H1 (cell line): Measurements from ENCODE around the gene PLA2G4D. TPM values are rescaled to one million over a fixed set of nuclear protein-coding genes. Genes with fewer than 3 reads are reported as not detected.
A peak's percentile ranks its signal among the peaks of the same experiment; 100 is the strongest.

Source experiments
- CTCF ChIA-PET: fragments of 300-600 bp; sonication (Branson Sonifier 250); formaldehyde crosslinking; loops from one replicate; lab custom pipeline; 2021; ENCODE audit not compliant: partially characterized antibody; lab: Charles Lee
- POLR2A ChIA-PET: fragments of 300-600 bp; sonication (Branson Sonifier 250); formaldehyde crosslinking; loops from one replicate; lab custom pipeline; 2021; ENCODE audit warnings: inconsistent platforms; ENCODE audit not compliant: partially characterized antibody; lab: Charles Lee
- DNase-seq, 2 experiments: peaks; one replicate each; pipeline versions ENCODE4 v3.0.0 to v3.0.0-alpha.2; 2010 to 2022; ENCODE audit warnings: low spot score in 2 of 2, low read depth in 1 of 2, mixed read lengths in 1 of 2
- FAIRE-seq: peaks from 2 replicates; lab custom pipeline; 2011; peaks lifted over from hg19 to GRCh38; lab: Jason Lieb, UNC
- H2AFZ ChIP-seq: 2 replicates; pipeline ENCODE4 v1.8.1; 2012; ENCODE audit warnings: low read length, inconsistent platforms
- H2AK5ac ChIP-seq: 2 replicates; pipeline ENCODE4 v1.6.1; 2013; ENCODE audit warnings: low read depth, low read length
- H2BK120ac ChIP-seq: replicated peaks from 2 replicates; pipeline ENCODE3; 2013; ENCODE audit warnings: low read depth, low read length, inconsistent platforms
- H2BK12ac ChIP-seq: 2 replicates; pipeline ENCODE4 v1.6.1; 2013; ENCODE audit warnings: low read depth, low read length
- H2BK15ac ChIP-seq: 2 replicates; pipeline ENCODE4 v1.6.1; 2013; ENCODE audit warnings: low read length
- H2BK20ac ChIP-seq: 2 replicates; pipeline ENCODE4 v1.6.1; 2013; ENCODE audit warnings: low read length
- H2BK5ac ChIP-seq: 2 replicates; pipeline ENCODE4 v1.6.1; 2013; ENCODE audit warnings: low read depth, low read length
- H3K14ac ChIP-seq: 2 replicates; pipeline ENCODE4 v1.6.1; 2013; ENCODE audit warnings: inconsistent platforms; ENCODE audit not compliant: insufficient read length
- H3K18ac ChIP-seq: 2 replicates; pipeline ENCODE4 v1.6.1; 2013; ENCODE audit warnings: low read length; ENCODE audit errors: extremely low read depth
- H3K23ac ChIP-seq: 2 replicates; pipeline ENCODE4 v1.6.1; 2013; ENCODE audit warnings: inconsistent platforms; ENCODE audit not compliant: insufficient read length
- H3K23me2 ChIP-seq: 2 replicates; pipeline ENCODE4 v1.6.1; 2013; ENCODE audit warnings: low read depth, low read length
- H3K27ac ChIP-seq: 2 replicates; pipeline ENCODE4 v1.6.1; 2011; ENCODE audit warnings: low read depth, low read length, inconsistent platforms
- H3K27me3 ChIP-seq, 4 experiments: replicated peaks in 1 of 4; 1 replicate in 1 of 4; 2 replicates in 3 of 4; pipeline versions ENCODE4 v1.6.1 to v1.8.1; 2011 to 2013; ENCODE audit warnings: low read length in 3 of 4, mild to moderate bottlenecking in 3 of 4, inconsistent platforms in 2 of 4, mixed read lengths in 2 of 4, moderate library complexity in 1 of 4; ENCODE audit not compliant: control insufficient read depth in 3 of 4, insufficient read depth in 3 of 4; ENCODE audit errors: extremely low read depth in 1 of 4
- H3K36me3 ChIP-seq, 4 experiments: 2 replicates each; pipeline versions ENCODE4 v1.6.1 to v1.8.1; 2011 to 2013; ENCODE audit warnings: mild to moderate bottlenecking in 4 of 4, low read length in 3 of 4, moderate library complexity in 2 of 4, control low read depth in 1 of 4, inconsistent platforms in 1 of 4; ENCODE audit not compliant: insufficient read depth in 4 of 4, control insufficient read depth in 2 of 4
- H3K4ac ChIP-seq: replicated peaks from 2 replicates; pipeline ENCODE3; 2013; ENCODE audit warnings: low read length, low read depth, mixed read lengths, inconsistent platforms; ENCODE audit not compliant: insufficient read length
- H3K4me1 ChIP-seq, 4 experiments: replicated peaks in 1 of 4; 1 replicate in 1 of 4; 2 replicates in 3 of 4; pipeline versions ENCODE4 v1.6.1 to v1.8.1; 2011 to 2013; ENCODE audit warnings: low read length in 3 of 4, inconsistent platforms in 2 of 4, mixed read lengths in 1 of 4; ENCODE audit not compliant: insufficient read depth in 4 of 4, control insufficient read depth in 3 of 4
- H3K4me2 ChIP-seq, 2 experiments: 2 replicates each; pipeline versions ENCODE4 v1.6.1 to v1.8.1; 2011 to 2013; ENCODE audit warnings: low read depth in 2 of 2, low read length in 2 of 2, control low read depth in 1 of 2, inconsistent platforms in 1 of 2, mild to moderate bottlenecking in 1 of 2; ENCODE audit not compliant: insufficient read depth in 1 of 2
- H3K4me3 ChIP-seq, 4 experiments: fragments of 200-600, 300-600 bp in 1 of 4; sonication (generic), shearing (Covaris generic), sonication (Bioruptor Twin) in 1 of 4; 2 replicates each; pipeline versions ENCODE4 v1.5.1 to v1.8.1; 2011 to 2016; ENCODE audit warnings: low read length in 4 of 4, low read depth in 3 of 4, control low read depth in 2 of 4, inconsistent platforms in 2 of 4, mild to moderate bottlenecking in 2 of 4, mixed read lengths in 1 of 4, moderate library complexity in 1 of 4; ENCODE audit not compliant: insufficient read depth in 2 of 4; ENCODE audit errors: extremely low read depth in 1 of 4
- H3K56ac ChIP-seq: replicated peaks from 2 replicates; pipeline ENCODE3; 2013; ENCODE audit warnings: low read depth, mild to moderate bottlenecking, mixed read lengths, low read length, inconsistent platforms; ENCODE audit not compliant: insufficient read length
- H3K79me1 ChIP-seq: 2 replicates; pipeline ENCODE4 v1.6.1; 2013; ENCODE audit warnings: low read depth, low read length, control low read depth
- H3K79me2 ChIP-seq, 2 experiments: 2 replicates each; pipeline versions ENCODE4 v1.6.1 to v1.8.1; 2012 to 2013; ENCODE audit warnings: low read length in 2 of 2, mild to moderate bottlenecking in 2 of 2, inconsistent platforms in 1 of 2; ENCODE audit not compliant: insufficient read depth in 2 of 2, control insufficient read depth in 1 of 2
- H3K9ac ChIP-seq, 4 experiments: replicated peaks in 1 of 4; 1 replicate in 1 of 4; 2 replicates in 3 of 4; pipeline versions ENCODE4 v1.6.1 to v1.8.1; 2011 to 2013; ENCODE audit warnings: low read depth in 3 of 4, low read length in 3 of 4, control low read depth in 2 of 4, mild to moderate bottlenecking in 2 of 4, moderate library complexity in 2 of 4, inconsistent platforms in 1 of 4; ENCODE audit errors: extremely low read depth in 1 of 4
- H3K9me3 ChIP-seq, 2 experiments: 2 replicates each; pipeline versions ENCODE4 v1.6.1 to v1.8.1; 2012 to 2013; ENCODE audit warnings: mild to moderate bottlenecking in 2 of 2, moderate library complexity in 2 of 2, control low read depth in 1 of 2, inconsistent platforms in 1 of 2, low read depth in 1 of 2, low read length in 1 of 2, mixed read lengths in 1 of 2; ENCODE audit not compliant: insufficient read depth in 2 of 2
- H4K20me1 ChIP-seq, 2 experiments: replicated peaks in 1 of 2; 2 replicates each; pipeline versions ENCODE3 to v1.8.1; 2011 to 2013; ENCODE audit warnings: inconsistent platforms in 2 of 2, low read length in 2 of 2, mild to moderate bottlenecking in 1 of 2; ENCODE audit not compliant: insufficient read depth in 2 of 2, control insufficient read depth in 1 of 2
- H4K5ac ChIP-seq: 2 replicates; pipeline ENCODE4 v1.6.1; 2013; ENCODE audit warnings: low read length, low read depth, mixed read lengths, inconsistent platforms; ENCODE audit not compliant: insufficient read length
- H4K8ac ChIP-seq: 2 replicates; pipeline ENCODE4 v1.8.0; 2013; ENCODE audit warnings: mild to moderate bottlenecking, moderate library complexity, low read length, inconsistent platforms; ENCODE audit not compliant: insufficient read depth; ENCODE audit errors: extremely low read depth
- H4K91ac ChIP-seq: replicated peaks from 2 replicates; pipeline ENCODE3; 2013; ENCODE audit warnings: low read length, mixed read lengths, inconsistent platforms; ENCODE audit not compliant: insufficient read length
- HDAC2 ChIP-seq, 2 experiments: fragments of 300-600 bp in 1 of 2; sonication (generic) in 1 of 2; IDR thresholded peaks; 2 replicates each; pipeline ENCODE4 v1.6.1; 2011 to 2012; ENCODE audit warnings: low read depth in 2 of 2, low read length in 2 of 2, mild to moderate bottlenecking in 2 of 2, moderate library complexity in 2 of 2, borderline replicate concordance in 1 of 2, inconsistent platforms in 1 of 2
- KDM4A ChIP-seq: IDR thresholded peaks from one replicate; pipeline ENCODE4 v1.7.1; 2012; ENCODE audit warnings: low read depth, mild to moderate bottlenecking, moderate library complexity, low read length, inconsistent platforms; ENCODE audit not compliant: severe bottlenecking
- POLR2A ChIP-seq, 2 experiments: IDR thresholded peaks; 1 replicate in 1 of 2; 2 replicates in 1 of 2; pipeline ENCODE4 v1.6.1; 2011; ENCODE audit warnings: low read depth in 2 of 2, low read length in 2 of 2, mild to moderate bottlenecking in 2 of 2; ENCODE audit errors: control extremely low read depth in 1 of 2
- POU5F1 ChIP-seq: IDR thresholded peaks from 2 replicates; pipeline ENCODE4 v1.6.1; 2011; ENCODE audit warnings: low read depth, mild to moderate bottlenecking, low read length, moderate library complexity
- RBBP5 ChIP-seq: IDR thresholded peaks from 2 replicates; pipeline ENCODE4 v1.7.1; 2012; ENCODE audit warnings: low read depth, mild to moderate bottlenecking, inconsistent platforms, low read length, moderate library complexity, borderline replicate concordance
- SAP30 ChIP-seq: fragments of 300-600 bp; sonication (generic); IDR thresholded peaks from 2 replicates; pipeline ENCODE4 v1.7.1; 2012; ENCODE audit warnings: low read length, moderate library complexity, mild to moderate bottlenecking, inconsistent platforms; ENCODE audit not compliant: insufficient read depth, insufficient replicate concordance
- SP1 ChIP-seq: IDR thresholded peaks from 2 replicates; pipeline ENCODE4 v1.6.1; 2011; ENCODE audit warnings: low read depth, low read length
- TEAD4 ChIP-seq: IDR thresholded peaks from 2 replicates; pipeline ENCODE4 v1.6.1; 2012; ENCODE audit warnings: low read depth, low read length, inconsistent platforms, mixed read lengths
- WGBS, 2 experiments: shearing (Covaris generic) in 1 of 2; methylation state at CpG; one replicate each; pipeline versions ENCODE4 v1.1.6 to v1.1.7; 2013 to 2015; ENCODE audit warnings: low lambda C conversion rate in 2 of 2, mixed read lengths in 2 of 2, inconsistent platforms in 1 of 2, low coverage in 1 of 2, missing lambda C conversion rate in 1 of 2; ENCODE audit not compliant: insufficient replicate concordance in 2 of 2, insufficient coverage in 1 of 2, insufficient read length in 1 of 2; ENCODE audit errors: extremely low coverage in 1 of 2, missing lambda C conversion rate in 1 of 2; 5-methylcytosine and 5-hydroxymethylcytosine counted together
- polyA plus RNA-seq, 7 experiments: library from polyadenylated mRNA; depleted of rRNA in 3 of 7; stranded (reverse) in 5 of 7; unstranded in 2 of 7; fragments of >200 nt in 5 of 7; fragments of 200-250 nt in 2 of 7; gene quantifications; 1 replicate in 5 of 7; 2 replicates in 1 of 7; 4 replicates in 1 of 7; pipeline versions ENCODE4 v1.2.1 to v1.2.3, GENCODE V29; 2011 to 2013; ENCODE audit warnings: missing spikeins in 2 of 7, mixed read lengths in 2 of 7
- total RNA-seq: library from RNA; stranded (reverse); fragmentation: NEBNext Ultra II Directional; extraction: Animal tissue kit (Norgen Biotek cat#: 25700); gene quantifications from 2 replicates; pipeline ENCODE4 v1.2.1, GENCODE V29; 2021

Gene PLA2G4D
- total and polyA plus RNA-seq, 2 of the 8 experiments (the other 6 are each of a cell fraction or from before 2014, with no cell fraction given), result 0.07 to 0.18 TPM

- Histone ChIP-seq H3K4me3 (no peak overlapping the region), H3K14ac (no peak overlapping the region), H3K9me3 (peaks cover 0 to 8% of the 10 kb centered on the region in 2 experiments; a peak in 1 of 4 replicates), H3K4ac (peak overlapping the region; percentile 44), H3K79me1 (no peaks in the 10 kb centered on the region), H2BK120ac (peak overlapping the region; percentile 76)
- POLR2A ChIA-PET, result no interaction called here
- DNase-seq, result no peak
- TF ChIP-seq HDAC2 (IDR thresholded peaks at IDR 0.05; ENCODE audit: borderline replicate concordance in 1 of 2, low read depth in 2 of 2, low read length in 2 of 2) (no peak), TEAD4 (no peak), POU5F1 (no peak), POLR2A (IDR thresholded peaks at IDR 0.05; ENCODE audit: control extremely low read depth in 1 of 2, low read depth in 2 of 2, low read length in 2 of 2) (no peak), KDM4A (no peak), RBBP5 (no peak), SAP30 (no peak), SP1 (no peak)
- TF ChIP-seq, all 59 proteins: peak for 0
- Histone ChIP-seq H3K79me2 (no peaks in the 10 kb centered on the region), H2BK5ac (peak overlapping the region; percentile 96; the same call in 1 of the 2 replicates), H3K9ac (no peak overlapping the region), H3K4me2 (peak overlapping the region in 1 of 2 experiments; percentile 22; a peak in 2 of 4 replicates), H4K20me1 (no peaks in the 10 kb centered on the region), H2BK12ac (peak overlapping the region; percentile 5; the same call in 1 of the 2 replicates), H4K8ac (0 out of 2 replicates have a peak overlapping the region, but pooled peaks have one; percentile 43), H4K91ac (peak overlapping the region; percentile 87), H2AK5ac (no peak overlapping the region; the same call in 1 of the 2 replicates), H4K5ac (no peak overlapping the region), H2AFZ (peak overlapping the region; percentile 25), H3K4me1 (peaks cover 2 to 4% (median 3%) of the 10 kb centered on the region in 4 experiments; a peak in 5 of 7 replicates), H3K18ac (peak overlapping the region; percentile 62), H3K56ac (no peak overlapping the region), H3K27me3 (no peaks in the 10 kb centered on the region), H3K23me2 (0 out of 2 replicates have a peak, but pooled peaks cover 3% of the 10 kb centered on the region), H3K36me3 (no peaks in the 10 kb centered on the region), H2BK20ac (peak overlapping the region; percentile 97), H3K23ac (no peak overlapping the region), H2BK15ac (no peak overlapping the region; the same call in 1 of the 2 replicates), H3K27ac (no peak overlapping the region)
- FAIRE-seq, result no peak
- CTCF ChIA-PET, result no interaction called here
- 66% methylated on average over 8 of the region's 8 CpGs; no CpG with 5 or more reads in 1 of the 2 experiments for WGBS, 2 experiments
Observed at GRCh38 chr15:42034628-42035434, 59.5 kb downstream of the PLA2G4D start.
